HEK293 (cell line): Measurements from ENCODE around the gene THSD7A.

Source experiments
- CTCF ChIA-PET: fragments of 350-600 bp; formaldehyde crosslinking; extraction: SDS; loops from one replicate; lab custom pipeline; 2021; ENCODE audit warnings: antibody characterized with exemption; lab: Yijun Ruan, JAX
- POLR2A ChIA-PET: fragments of 300-600 bp; formaldehyde crosslinking; extraction: SDS; loops from one replicate; lab custom pipeline; 2020; ENCODE audit warnings: antibody characterized with exemption, inconsistent platforms; lab: Yijun Ruan, JAX
- H3K27ac ChIP-seq: fragments of 200-500 bp; sonication (Bioruptor generic); 2 replicates; pipeline ENCODE4 v1.5.1; 2014; ENCODE audit warnings: low read depth, low read length, control low read depth, inconsistent platforms; ENCODE audit errors: extremely low read depth
- H3K36me3 ChIP-seq, 2 experiments: fragments of 200-500 bp in 1 of 2; sonication (Bioruptor generic) in 1 of 2; 1 replicate in 1 of 2; 2 replicates in 1 of 2; pipeline ENCODE4 v1.5.1; 2014 to 2017; ENCODE audit warnings: inconsistent platforms in 2 of 2, low read length in 2 of 2; ENCODE audit not compliant: control insufficient read depth in 2 of 2, insufficient read depth in 1 of 2
- H3K4me1 ChIP-seq: fragments of 200-500 bp; sonication (Bioruptor generic); 2 replicates; pipeline ENCODE4 v1.5.1; 2014; ENCODE audit warnings: mild to moderate bottlenecking, low read length, inconsistent platforms; ENCODE audit not compliant: control insufficient read depth, insufficient read depth
- H3K4me3 ChIP-seq: 2 replicates; pipeline ENCODE4 v1.5.1; 2011; ENCODE audit warnings: low read depth, mild to moderate bottlenecking, control low read depth, low read length, moderate library complexity
- H3K9me3 ChIP-seq: fragments of 200-500 bp; sonication (Bioruptor generic); 2 replicates; pipeline ENCODE4 v1.5.1; 2014; ENCODE audit warnings: low read depth, low read length, inconsistent platforms; ENCODE audit not compliant: control insufficient read depth, insufficient read depth
- BCL11B ChIP-seq: fragments of 450-650 bp; formaldehyde crosslinking; IDR thresholded peaks from 2 replicates; pipeline ENCODE4 v1.5.1; 2016; ENCODE audit warnings: low read depth, missing biosample characterization, missing genetic modification characterization
- GLI4 ChIP-seq: fragments of 450-650 bp; formaldehyde crosslinking; IDR thresholded peaks from 2 replicates; pipeline ENCODE4 v1.5.1; 2016; ENCODE audit warnings: missing biosample characterization, missing genetic modification characterization
- GLIS1 ChIP-seq: fragments of 450-650 bp; formaldehyde crosslinking; IDR thresholded peaks from 2 replicates; pipeline ENCODE4 v1.5.1; 2016; ENCODE audit warnings: missing biosample characterization, missing genetic modification characterization
- KLF1 ChIP-seq: fragments of 450-650 bp; formaldehyde crosslinking; IDR thresholded peaks from 2 replicates; pipeline ENCODE4 v1.5.1; 2016; ENCODE audit warnings: missing biosample characterization, missing genetic modification characterization
- ZBTB17 ChIP-seq: fragments of 450-650 bp; formaldehyde crosslinking; IDR thresholded peaks from 2 replicates; pipeline ENCODE4 v1.5.1; 2016; ENCODE audit warnings: missing biosample characterization, missing genetic modification characterization
- ZBTB44 ChIP-seq: fragments of 450-650 bp; IDR thresholded peaks from 2 replicates; pipeline ENCODE4 v1.5.1; 2018; ENCODE audit warnings: missing biosample characterization, mild to moderate bottlenecking, missing genetic modification characterization
- ZEB2 ChIP-seq: fragments of 450-650 bp; formaldehyde crosslinking; IDR thresholded peaks from 2 replicates; pipeline ENCODE4 v1.5.1; 2016; ENCODE audit warnings: missing biosample characterization, missing genetic modification characterization
- ZNF155 ChIP-seq: fragments of 450-650 bp; formaldehyde crosslinking; IDR thresholded peaks from 2 replicates; pipeline ENCODE4 v1.5.1; 2016; ENCODE audit warnings: missing biosample characterization, missing genetic modification characterization
- ZNF621 ChIP-seq: fragments of 450-650 bp; formaldehyde crosslinking; IDR thresholded peaks from 2 replicates; pipeline ENCODE4 v1.5.1; 2017; ENCODE audit warnings: missing biosample characterization, missing genetic modification characterization
- ZNF76 ChIP-seq: fragments of 450-650 bp; formaldehyde crosslinking; IDR thresholded peaks from 2 replicates; pipeline ENCODE4; 2016; ENCODE audit warnings: low read depth, missing biosample characterization, missing genetic modification characterization, borderline replicate concordance
- ZNF791 ChIP-seq: fragments of 450-650 bp; formaldehyde crosslinking; IDR thresholded peaks from 2 replicates; pipeline ENCODE4 v1.5.1; 2016; ENCODE audit warnings: missing biosample characterization, missing genetic modification characterization
- ZSCAN18 ChIP-seq: fragments of 450-650 bp; formaldehyde crosslinking; IDR thresholded peaks from 2 replicates; pipeline ENCODE4 v1.5.1; 2016; ENCODE audit warnings: missing biosample characterization, missing genetic modification characterization
- ZSCAN30 ChIP-seq: fragments of 450-650 bp; IDR thresholded peaks from 2 replicates; pipeline ENCODE4 v1.5.1; 2018; ENCODE audit warnings: missing biosample characterization, mild to moderate bottlenecking, missing genetic modification characterization, moderate library complexity
- TF ChIP-seq, protein P1 (sequence below): fragments of 450-650 bp; formaldehyde crosslinking; IDR thresholded peaks from 2 replicates; pipeline ENCODE4 v1.5.1; 2016; ENCODE audit warnings: missing biosample characterization, missing genetic modification characterization, borderline replicate concordance
- TF ChIP-seq, protein P2 (sequence below): fragments of 450-650 bp; formaldehyde crosslinking; IDR thresholded peaks from 2 replicates; pipeline ENCODE4 v1.5.1; 2016; ENCODE audit warnings: missing biosample characterization, missing genetic modification characterization

Gene THSD7A

GRCh38 chr7:11615174-11615573 lies 216.8 kb downstream of the THSD7A start:
- TF ChIP-seq ZSCAN18 (tag by site-specific recombination) (no peak), ZEB2 (tag by site-specific recombination) (no peak), KLF1 (tag by site-specific recombination) (no peak), GLIS1 (tag by site-specific recombination) (no peak), ZNF621 (tag by site-specific recombination) (no peak), ZBTB44 (tag by site-specific recombination) (no peak), ZBTB17 (tag by site-specific recombination) (no peak)
- TF ChIP-seq, protein P1, sequence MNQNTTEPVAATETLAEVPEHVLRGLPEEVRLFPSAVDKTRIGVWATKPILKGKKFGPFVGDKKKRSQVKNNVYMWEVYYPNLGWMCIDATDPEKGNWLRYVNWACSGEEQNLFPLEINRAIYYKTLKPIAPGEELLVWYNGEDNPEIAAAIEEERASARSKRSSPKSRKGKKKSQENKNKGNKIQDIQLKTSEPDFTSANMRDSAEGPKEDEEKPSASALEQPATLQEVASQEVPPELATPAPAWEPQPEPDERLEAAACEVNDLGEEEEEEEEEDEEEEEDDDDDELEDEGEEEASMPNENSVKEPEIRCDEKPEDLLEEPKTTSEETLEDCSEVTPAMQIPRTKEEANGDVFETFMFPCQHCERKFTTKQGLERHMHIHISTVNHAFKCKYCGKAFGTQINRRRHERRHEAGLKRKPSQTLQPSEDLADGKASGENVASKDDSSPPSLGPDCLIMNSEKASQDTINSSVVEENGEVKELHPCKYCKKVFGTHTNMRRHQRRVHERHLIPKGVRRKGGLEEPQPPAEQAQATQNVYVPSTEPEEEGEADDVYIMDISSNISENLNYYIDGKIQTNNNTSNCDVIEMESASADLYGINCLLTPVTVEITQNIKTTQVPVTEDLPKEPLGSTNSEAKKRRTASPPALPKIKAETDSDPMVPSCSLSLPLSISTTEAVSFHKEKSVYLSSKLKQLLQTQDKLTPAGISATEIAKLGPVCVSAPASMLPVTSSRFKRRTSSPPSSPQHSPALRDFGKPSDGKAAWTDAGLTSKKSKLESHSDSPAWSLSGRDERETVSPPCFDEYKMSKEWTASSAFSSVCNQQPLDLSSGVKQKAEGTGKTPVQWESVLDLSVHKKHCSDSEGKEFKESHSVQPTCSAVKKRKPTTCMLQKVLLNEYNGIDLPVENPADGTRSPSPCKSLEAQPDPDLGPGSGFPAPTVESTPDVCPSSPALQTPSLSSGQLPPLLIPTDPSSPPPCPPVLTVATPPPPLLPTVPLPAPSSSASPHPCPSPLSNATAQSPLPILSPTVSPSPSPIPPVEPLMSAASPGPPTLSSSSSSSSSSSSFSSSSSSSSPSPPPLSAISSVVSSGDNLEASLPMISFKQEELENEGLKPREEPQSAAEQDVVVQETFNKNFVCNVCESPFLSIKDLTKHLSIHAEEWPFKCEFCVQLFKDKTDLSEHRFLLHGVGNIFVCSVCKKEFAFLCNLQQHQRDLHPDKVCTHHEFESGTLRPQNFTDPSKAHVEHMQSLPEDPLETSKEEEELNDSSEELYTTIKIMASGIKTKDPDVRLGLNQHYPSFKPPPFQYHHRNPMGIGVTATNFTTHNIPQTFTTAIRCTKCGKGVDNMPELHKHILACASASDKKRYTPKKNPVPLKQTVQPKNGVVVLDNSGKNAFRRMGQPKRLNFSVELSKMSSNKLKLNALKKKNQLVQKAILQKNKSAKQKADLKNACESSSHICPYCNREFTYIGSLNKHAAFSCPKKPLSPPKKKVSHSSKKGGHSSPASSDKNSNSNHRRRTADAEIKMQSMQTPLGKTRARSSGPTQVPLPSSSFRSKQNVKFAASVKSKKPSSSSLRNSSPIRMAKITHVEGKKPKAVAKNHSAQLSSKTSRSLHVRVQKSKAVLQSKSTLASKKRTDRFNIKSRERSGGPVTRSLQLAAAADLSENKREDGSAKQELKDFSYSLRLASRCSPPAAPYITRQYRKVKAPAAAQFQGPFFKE (tag by site-specific recombination) = no peak
- TF ChIP-seq, protein P2, sequence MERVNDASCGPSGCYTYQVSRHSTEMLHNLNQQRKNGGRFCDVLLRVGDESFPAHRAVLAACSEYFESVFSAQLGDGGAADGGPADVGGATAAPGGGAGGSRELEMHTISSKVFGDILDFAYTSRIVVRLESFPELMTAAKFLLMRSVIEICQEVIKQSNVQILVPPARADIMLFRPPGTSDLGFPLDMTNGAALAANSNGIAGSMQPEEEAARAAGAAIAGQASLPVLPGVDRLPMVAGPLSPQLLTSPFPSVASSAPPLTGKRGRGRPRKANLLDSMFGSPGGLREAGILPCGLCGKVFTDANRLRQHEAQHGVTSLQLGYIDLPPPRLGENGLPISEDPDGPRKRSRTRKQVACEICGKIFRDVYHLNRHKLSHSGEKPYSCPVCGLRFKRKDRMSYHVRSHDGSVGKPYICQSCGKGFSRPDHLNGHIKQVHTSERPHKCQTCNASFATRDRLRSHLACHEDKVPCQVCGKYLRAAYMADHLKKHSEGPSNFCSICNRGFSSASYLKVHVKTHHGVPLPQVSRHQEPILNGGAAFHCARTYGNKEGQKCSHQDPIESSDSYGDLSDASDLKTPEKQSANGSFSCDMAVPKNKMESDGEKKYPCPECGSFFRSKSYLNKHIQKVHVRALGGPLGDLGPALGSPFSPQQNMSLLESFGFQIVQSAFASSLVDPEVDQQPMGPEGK (tag by site-specific recombination) = no peak
- TF ChIP-seq, all 188 proteins: peak for 0
- POLR2A ChIA-PET = no interaction called here
- H3K36me3 ChIP-seq = no peaks in the 10 kb centered on the region
- no peaks in the 10 kb centered on the region for H3K4me1 ChIP-seq
- no peak overlapping the region for H3K27ac ChIP-seq
- CTCF ChIA-PET = no interaction called here
- no peaks in the 10 kb centered on the region for H3K9me3 ChIP-seq
- H3K4me3 ChIP-seq = no peak overlapping the region

GRCh38 chr7:11613292-11613930 lies 218.6 kb downstream of the THSD7A start:
- no peak for TF ChIP-seq GLI4
- TF ChIP-seq KLF1 (tag by site-specific recombination) = no peak
- TF ChIP-seq ZNF76 (tag by site-specific recombination) = no peak
- TF ChIP-seq ZSCAN30 (tag by site-specific recombination) = no peak
- no peak for TF ChIP-seq BCL11B
- no peak for TF ChIP-seq ZBTB44 (tag by site-specific recombination)
- no peak for TF ChIP-seq ZNF155 (tag by site-specific recombination)
- TF ChIP-seq ZNF791 (tag by site-specific recombination) = no peak
- Histone ChIP-seq H3K9me3 (no peaks in the 10 kb centered on the region), H3K36me3 (no peaks in the 10 kb centered on the region), H3K4me1 (no peaks in the 10 kb centered on the region), H3K4me3 (no peak overlapping the region), H3K27ac (no peak overlapping the region)
- CTCF ChIA-PET = interaction anchor here (0.7 kb wide), 1 partner anchor 949 kb away, joined by 3 read pairs; no protein-coding TSS in a partner anchor
- POLR2A ChIA-PET = no interaction called here
